ENCODE data around the gene ESYT2.

The ESYT2 gene

DNA sequence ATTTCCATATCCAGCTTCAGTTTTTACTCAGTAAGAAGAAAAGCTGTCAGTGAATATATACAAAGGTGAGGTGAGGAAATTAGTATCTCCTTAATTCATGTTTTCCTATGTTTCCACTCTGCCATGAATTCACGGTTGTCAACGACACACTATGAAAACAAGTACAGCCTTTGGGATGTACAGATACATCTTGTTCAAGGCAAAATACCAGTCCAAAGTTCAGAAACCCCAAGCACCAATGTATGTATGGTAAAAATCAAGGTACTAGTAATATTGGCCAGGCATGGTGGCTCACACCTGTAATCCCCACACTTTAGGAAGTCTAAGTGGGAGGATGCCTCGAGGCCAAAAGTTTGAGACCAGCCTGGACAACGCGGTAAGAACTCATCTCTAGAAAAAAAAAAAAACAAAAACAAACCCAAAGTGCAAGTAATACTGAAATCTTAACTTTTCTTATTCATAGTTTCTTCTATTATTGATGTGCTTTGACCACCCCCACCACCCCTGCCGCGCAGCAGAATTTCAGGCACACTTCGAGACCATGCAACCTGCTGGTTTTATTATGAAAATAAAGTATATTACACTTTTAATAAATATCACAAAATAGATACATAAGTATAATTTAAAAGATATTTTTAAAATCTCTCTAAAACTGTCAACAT, 3.5 kb downstream of the ESYT2 start:
- DNase-seq (ENCODE audit: low read depth): no peak

DNA sequence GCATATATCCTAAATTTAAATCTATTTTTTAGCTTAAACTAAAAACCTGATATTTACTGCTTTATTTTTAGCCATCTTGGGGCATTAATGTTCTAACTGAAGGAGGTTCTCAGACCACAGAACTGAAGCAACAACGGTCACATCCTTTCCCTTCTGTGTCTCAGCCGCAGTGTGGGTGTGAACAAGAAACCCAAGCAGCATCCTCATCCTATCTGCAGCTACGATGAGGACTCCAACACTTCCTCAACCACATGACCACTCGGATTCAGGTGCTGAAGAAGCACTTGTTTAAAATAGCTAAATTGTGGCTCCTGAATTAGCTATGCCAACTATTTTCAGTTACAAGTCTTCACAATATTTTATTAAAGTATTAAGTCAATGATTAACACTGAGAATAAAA, 5.3 kb downstream of the ESYT2 start:
- DNase-seq (ENCODE audit: low read depth): no peak

DNA sequence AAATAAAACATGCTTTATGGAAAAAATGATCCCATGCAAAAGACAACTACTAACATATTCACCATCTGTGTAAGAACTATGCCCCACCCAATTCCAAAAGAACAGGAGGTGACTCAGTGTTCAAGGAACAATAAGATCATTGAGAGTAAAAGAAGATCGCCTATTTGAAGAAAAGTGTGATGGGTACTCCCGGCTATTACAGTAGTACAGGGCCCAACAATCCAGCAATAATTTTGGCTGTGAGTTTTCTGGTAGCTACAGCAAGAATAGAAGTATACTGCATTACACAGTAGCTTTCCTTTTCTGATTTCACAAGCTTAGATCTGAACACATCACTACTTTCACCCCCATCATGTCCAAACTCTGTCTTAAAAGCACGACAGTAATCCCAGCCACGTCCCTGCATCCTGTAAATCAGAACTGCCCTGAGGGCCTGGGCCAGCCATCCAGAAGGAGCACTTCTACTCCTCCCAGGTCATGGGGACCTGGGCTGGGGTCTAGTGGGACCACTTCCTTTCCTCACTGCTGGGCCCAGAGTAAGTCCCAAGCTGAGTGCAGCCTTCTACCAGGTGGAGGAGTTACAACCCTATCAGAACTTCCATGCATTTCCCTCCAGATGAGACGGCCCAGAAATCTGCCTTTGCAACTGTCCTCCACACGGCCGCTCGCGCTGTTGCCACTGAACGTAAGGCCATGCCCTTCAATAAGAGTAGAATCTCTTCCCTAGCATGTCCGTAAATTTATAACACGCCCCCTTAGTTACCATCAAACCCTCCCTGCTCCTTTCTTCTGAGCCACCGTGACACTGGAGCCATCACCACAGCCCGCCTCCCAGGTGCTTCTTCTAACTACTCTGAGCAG, 7.9 kb downstream of the ESYT2 start:
- DNase-seq (ENCODE audit: low read depth): peak; percentile 50

DNA sequence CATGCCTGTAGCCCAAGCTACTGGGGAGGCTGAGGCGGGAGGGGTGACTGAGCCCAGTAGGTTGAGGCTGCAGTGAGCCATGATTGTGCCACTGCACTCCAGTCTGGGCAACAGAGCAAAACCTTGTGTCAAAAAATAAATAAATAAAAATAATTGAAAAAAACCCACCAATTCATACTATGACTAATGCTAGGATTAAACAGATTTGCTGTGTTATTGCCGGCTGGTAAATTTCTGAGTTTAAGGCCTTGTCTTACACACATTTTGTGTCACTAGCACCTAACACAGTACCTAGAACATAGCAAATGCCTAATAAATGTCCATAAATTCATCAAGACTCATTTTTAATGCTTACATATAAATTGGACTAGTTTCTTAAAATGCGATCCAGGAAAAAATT, 8.7 kb downstream of the ESYT2 start:
- no peak for DNase-seq (ENCODE audit: low read depth)

DNA sequence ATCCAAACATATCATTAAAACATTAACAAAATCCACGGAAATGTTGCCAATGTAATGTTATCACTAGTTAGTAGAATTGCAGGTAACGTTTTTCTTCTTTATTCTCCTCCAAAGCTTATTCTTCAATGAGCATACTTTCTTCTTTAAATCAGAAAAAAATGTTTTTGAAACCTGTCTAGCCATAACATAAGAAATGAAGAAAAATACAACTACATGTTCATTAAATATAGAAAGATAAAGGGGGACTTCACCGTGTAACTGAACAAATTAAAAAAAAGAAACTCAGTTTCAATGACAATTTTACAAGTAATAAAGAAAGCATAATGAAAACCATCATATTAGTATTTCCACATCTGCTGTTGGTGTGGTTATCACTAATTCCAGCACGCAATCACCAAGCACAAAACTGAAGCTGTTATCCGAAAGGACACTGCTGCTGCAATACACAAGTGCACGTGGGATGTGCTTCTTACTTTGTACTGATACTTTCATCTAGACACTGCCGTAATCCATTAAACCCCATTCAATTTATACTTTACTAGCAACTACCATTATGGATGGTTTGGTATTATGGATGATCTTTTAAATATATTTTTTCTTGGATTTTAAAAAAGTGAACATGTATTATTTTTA, 9.6 kb downstream of the ESYT2 start:
- no peak for DNase-seq (ENCODE audit: low read depth)

DNA sequence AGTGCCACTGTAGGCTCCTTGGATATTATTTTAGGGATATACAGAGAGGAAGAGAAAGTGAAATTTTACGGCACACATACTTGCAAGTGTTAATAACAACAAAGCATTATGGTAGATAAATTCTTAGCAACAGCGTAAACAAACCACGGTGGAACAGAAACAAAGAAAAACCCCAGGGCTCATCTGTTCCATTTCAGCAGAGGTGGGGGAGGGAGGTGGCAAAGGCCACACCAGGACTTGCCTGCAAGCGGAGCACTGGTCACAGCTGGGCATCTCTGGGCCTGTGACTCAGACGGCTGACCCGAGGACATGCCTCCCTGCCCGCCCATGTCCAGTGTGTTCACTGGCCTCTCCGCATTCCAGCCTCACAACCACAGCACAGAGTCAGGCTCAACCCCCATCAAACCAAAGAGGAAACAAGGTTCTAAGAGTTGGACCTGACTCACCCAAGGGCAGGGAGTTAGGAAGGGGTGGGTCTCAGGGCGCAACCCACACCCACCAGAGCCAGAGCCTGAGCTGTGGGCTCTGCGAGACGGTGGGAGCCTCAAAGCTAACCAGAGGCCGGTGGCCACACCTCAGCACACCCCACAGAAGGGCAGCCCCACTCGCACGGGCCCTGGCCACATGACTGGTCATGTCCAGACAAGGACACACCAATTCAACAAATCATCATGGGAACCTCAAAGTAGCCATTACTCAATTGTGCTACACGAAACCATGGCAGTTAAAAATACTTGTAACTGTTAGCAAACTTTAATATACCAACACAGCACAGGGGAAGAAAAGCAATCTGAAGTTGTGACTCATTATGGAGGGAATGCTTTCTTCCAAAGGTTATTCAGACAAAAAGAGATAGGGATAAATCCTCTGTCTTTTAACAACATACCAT, 10.7 kb downstream of the ESYT2 start:
- DNase-seq (ENCODE audit: low read depth): peak; percentile 84

DNA sequence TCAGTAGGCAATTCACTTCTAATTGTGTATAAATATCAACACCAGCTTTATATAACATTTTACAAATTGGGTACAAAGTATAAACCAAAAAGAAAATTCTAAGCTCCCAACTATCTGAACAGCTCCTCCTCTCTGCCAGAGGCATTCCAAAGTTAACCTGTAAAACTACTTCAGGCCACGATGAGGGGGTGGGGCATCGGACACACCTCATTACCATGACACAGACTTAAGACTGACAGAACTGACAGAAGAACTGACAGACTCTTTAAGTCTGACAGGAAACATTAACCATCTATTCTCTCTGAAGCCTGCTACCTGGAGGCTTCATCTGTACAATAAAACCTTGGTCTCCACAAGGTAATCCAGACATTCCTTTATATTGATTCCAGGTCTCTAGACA, 12.3 kb downstream of the ESYT2 start:
- no peak for DNase-seq (ENCODE audit: low read depth)

DNA sequence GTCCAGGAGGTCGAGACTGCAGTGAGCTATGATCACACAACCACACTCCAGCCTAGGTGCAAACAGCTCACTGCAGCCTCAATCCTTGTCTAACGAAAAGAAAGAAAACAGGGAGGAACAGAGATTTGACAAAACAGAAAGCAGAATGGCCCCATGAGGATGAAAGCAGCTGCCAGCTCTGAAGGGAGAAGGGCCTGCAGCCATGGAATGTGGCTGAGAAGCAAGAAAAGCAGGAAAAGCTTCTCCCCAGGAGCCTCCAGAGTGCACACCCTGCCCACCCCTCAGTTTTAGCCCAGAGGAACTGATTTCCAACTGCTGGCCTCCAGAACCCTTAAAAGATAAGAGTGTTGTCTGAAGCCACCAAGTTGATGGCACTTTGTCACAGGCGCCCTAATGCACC, 13.0 kb downstream of the ESYT2 start:
- no peak for DNase-seq (ENCODE audit: low read depth)

DNA sequence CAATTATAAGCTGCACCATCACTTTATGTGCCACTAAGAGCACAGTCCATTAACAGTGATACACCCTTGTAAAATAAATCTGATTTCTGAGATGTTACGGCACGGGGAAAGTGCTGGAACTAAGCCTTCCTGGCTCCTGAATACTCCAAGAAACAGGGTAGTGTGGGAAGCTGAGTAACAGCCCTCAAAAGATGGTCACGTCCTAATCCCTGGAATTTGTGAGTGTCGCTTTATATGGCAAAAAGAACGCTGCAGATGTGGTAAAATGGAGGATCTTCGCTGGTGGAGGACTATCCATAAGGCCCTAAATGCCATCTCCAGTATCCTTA, 13.5 kb downstream of the ESYT2 start:
- no peak for DNase-seq (ENCODE audit: low read depth)

DNA sequence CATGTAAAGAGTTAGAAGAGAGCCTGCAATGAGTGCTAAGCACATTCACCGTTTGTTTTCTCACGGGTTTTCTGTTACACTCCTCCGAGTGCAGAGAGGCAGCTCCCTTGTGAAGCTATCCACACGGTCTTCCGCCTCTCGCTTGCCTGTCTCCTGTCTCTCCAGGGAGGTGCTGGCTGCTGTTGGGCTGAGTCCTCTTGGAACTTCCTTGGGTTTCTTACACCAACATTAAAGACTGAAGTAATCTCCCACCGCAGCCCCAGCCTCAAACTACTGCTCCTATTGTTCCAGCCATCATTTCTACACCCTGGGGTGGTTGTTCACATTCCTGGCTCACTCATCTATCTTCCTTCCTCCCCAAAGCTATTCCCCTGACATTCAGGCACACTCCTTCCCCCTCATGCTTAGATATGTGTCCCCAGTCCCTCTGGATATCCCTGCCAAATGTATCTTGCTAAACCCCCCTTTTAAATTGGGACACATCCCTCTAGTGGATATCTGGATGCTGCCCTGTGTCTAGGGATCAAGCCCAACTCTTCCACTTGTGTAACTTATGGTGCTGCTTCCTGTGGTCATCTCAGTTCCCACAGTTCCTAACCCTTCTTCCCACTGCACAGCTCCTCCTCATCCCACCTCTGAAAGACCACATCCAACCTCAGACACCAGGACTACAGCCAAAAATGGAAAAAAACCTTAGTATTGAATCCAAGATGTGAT, 14.1 kb downstream of the ESYT2 start:
- DNase-seq (ENCODE audit: low read depth): no peak

DNA sequence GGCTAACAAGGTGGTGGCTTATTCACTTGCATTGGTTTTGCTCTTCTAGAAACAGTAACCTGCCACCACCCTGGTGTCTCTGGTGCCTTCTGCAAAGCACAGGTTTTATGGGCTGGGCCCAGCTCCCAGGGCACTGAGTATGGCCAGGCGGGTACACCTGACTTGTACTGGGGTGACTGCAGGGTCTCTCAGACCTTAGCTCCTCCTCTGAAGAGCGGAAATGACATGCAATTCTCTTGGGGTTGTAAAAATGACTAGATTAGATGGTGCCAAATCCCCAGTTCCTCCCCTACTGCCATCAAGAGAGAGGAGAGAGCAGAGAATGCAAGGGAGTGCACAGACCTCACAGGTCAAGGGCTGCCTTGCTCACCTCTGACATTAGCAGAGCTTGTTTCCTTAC, 14.7 kb downstream of the ESYT2 start:
- DNase-seq (ENCODE audit: low read depth): no peak

DNA sequence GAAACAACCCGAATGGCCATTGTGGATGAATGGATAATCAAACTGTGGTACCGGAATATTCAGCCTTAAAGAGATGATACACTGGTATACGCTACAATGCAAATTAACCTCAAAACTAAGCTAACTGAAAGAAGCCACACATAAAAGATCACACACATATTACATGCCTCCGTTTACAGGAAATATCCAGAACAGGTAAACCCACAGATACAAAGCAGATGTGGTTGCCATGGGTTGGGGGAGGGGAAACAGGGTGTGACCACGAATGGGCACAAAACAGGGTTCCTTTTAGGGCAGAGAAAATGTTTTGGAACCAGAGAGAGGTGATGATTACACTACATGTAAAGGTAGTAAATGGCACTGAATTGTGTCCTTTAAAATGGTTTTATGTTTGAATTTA, 16.6 kb downstream of the ESYT2 start:
- DNase-seq (ENCODE audit: low read depth): no peak

DNA sequence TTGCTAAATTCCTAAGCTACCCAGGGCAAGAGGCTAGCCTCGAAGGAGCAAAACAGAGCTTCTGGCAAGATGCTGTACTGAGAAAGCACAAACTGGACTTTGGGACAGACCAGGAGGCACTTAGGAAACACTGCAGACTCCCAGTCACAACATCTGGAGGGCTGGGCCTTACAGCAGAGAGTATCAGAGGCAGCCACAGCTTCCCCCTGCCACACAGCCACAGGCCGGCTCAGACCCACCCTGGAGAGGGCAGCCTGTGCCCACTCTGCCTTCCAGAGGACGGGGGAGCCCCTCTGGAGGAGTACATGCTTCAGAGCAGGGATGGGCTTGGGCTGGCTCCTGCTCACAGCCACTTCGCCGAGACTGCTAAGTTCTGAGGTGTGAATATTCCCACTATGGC, 17.4 kb downstream of the ESYT2 start:
- no peak for DNase-seq (ENCODE audit: low read depth)

DNA sequence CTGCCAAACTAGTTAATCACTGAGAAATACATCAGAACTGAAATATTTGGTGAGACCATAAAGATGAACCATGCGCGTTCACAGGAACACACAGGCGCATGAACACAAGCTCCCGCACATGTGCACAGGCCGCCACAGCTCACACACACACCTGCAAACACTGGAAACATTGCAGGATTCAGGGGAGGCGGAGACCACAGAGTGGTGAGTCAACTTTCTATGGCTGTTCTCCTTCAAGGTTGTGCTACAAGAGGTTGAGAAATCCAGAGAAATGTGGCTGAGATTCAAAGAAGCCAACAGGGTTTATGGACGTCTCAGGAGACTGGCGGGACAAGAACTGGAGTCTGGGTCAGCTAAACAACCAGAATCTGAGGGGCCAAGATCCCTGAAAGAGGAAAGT, 17.8 kb downstream of the ESYT2 start:
- DNase-seq (ENCODE audit: low read depth): no peak

DNA sequence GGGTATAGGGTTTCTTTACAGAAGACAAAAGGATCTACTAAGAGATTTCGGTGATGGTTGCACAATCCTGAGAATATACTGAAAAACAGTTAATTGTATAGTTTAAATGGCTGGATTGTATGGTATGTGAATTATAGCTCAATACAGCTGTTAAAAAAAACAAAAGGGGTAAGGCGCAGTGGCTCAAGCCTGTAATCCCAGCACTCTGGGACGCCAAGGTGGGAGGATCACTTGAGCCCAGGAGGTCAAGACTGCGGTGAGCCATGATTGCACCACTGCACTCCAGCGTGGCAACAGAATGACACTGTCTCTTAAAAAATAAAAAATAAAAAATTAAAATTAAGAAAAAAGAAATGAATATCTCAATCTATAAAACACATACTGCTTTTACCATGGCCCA, 18.5 kb downstream of the ESYT2 start:
- no peak for DNase-seq (ENCODE audit: low read depth)

DNA sequence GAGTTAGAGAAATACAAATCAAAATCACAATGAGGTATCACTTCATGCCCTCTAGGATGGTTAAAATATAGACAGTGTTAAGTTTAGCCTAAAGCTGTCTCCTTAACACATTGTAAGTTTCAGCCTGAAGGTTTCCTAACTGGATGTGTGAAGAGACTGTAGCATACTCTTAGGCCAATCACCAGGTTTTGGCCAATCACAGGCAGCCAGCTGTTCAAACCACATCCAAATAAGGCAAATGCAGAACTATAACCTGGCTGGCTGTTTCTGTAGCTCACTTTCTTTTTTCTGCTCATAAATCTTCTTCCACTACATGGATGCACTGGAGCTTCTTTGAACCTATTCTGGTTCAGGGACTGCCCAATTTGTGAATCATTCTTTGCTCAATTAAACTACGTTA, 19.7 kb downstream of the ESYT2 start:
- DNase-seq (ENCODE audit: low read depth): no peak

DNA sequence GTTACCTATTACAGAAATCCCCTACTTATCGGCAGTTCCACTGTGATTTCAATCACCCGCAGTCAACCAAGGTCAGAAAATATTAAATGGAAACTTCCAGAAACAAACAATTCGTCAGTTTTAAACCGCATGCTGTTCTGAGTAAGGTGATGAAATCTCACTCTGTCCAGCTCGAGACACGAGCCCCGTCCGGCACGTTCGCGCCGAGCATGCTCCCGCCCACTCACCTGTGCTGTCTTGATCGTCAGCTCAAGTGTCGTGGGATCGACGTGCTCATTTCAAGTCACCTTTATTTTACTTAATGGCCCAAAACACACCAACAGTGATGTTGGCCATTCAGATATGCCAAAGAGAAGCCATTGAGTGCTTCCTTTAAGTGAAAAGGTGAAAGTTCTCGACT, 21.2 kb downstream of the ESYT2 start:
- DNase-seq (ENCODE audit: low read depth): no peak

DNA sequence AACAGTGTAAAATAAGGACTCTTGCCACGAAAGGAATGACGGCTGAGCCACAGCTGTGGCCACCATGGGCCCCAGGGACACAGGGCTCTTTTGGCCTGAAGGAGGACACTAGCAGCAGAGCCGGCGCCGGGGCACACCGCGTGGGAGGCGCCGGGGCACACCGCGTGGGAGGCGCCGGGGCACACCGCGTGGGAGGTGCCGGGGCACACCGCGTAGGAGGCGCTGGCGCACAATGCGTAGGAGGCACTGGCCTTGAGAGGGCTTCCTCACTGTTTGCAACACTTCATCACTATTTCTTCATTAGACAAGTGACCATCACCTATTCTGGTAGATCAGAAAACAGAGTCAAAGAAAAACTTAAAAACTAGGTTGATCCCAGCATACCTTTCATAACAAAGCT, 23.4 kb downstream of the ESYT2 start:
- no peak for DNase-seq (ENCODE audit: low read depth)

DNA sequence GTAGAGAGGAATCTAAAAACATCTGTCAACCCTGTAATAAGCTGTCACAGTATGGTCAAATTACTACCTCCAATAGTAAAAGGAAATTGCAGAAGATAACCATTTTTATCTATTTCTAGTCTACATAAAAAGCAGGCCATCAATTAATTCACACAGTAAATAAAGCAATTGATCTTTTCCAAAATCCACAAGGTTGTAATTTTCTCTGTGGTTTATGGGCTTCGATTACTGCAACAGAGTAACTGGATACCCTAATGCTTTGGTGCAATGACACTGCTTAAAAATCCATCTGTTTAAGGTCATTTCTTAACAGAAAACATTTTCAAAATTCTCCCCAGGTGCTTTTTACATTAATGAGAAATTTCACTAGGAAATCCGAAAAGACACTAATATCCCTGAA, 23.9 kb downstream of the ESYT2 start:
- no peak for DNase-seq (ENCODE audit: low read depth)

DNA sequence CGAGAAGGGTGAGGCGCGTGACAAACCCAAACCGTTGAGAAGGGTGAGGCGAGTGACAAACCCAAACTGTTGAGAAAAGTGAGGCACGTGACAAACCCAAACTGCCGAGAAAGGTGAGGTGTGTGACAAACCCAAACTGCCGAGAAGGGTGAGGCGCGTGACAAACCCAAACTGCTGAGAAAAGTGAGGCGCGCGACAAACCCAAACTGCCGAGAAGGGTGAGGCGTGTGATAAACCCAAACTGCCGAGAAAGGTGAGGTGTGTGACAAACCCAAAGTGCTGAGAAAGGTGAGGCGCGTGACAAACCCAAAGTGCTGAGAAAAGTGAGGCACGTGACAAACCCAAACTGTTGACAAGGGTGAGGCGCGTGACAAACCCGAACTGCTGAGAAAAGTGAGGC, 25.0 kb downstream of the ESYT2 start:
- DNase-seq (ENCODE audit: low read depth): no peak

DNA sequence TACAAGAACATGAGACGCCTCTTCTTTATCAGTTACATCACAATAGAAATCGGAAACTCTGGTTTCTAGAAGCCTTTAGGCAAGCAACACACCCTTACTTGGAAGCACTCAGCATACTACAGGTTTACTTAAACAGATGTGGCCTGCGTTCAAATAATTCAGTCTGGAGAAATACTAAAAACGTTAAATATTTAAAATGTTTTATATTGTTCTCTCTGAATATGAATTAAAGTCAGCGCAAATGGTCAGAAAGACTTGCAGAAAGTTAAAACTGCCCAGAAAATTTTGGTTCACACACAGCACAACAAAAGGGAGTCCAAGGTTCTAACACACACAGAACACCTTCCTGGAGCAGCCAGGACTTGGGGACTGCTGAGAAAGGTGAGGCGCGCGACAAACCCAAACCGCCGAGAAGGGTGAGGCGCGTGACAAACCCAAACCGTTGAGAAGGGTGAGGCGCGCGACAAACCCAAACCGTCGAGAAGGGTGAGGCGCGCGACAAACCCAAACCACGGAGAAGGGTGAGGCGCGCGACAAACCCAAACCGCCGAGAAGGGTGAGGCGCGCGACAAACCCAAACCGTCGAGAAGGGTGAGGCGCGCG, 25.8 kb downstream of the ESYT2 start:
- DNase-seq (ENCODE audit: low read depth): no peak
